GM10248 (cell line): ENCODE results near the gene SPANXN4.

ENCODE experiments used
- CTCF ChIA-PET: fragments of 300-600 bp; sonication (Branson Sonifier 250); formaldehyde crosslinking; extraction: SDS; loops from one replicate; lab custom pipeline; 2021; ENCODE audit warnings: antibody characterized with exemption; lab: Yijun Ruan, JAX
- POLR2A ChIA-PET: fragments of 350-650 bp; sonication (Branson Sonifier 250); formaldehyde crosslinking; extraction: SDS; loops from one replicate; lab custom pipeline; 2020; ENCODE audit warnings: antibody characterized with exemption; lab: Yijun Ruan, JAX
- DNase-seq: peaks from one replicate; pipeline ENCODE4 v3.0.0; 2012; ENCODE audit errors: extremely low spot score
- CTCF ChIP-seq: IDR thresholded peaks from 2 replicates; pipeline ENCODE4 v1.5.1; 2012; ENCODE audit warnings: mild to moderate bottlenecking, low read depth; ENCODE audit errors: extremely low read depth, missing control alignments, control extremely low read depth

The SPANXN4 gene

GRCh38 chrX:143082537-143082936 is 56.8 kb downstream of the SPANXN4 start:
- no peak for TF ChIP-seq CTCF
- ChIA-PET CTCF (no interaction called here), POLR2A (no interaction called here)
- no peak for DNase-seq
